ELR (cell line): Measurements from ENCODE around the gene HHAT.
A peak's percentile ranks its signal among the peaks of the same experiment; 100 is the strongest.

ENCODE experiments used
- DNase-seq: peaks from one replicate; pipeline ENCODE4 v3.0.0-alpha.2; 2015; ENCODE audit warnings: low read depth

HHAT gene

GRCh38 chr1:210600421-210601159 is 271.9 kb downstream of the HHAT start:
- DNase-seq, result peak; percentile 18

- DNase-seq, result no peak
Measured at GRCh38 chr1:210603123-210603522, 274.4 kb downstream of the HHAT start.

- no peak for DNase-seq
Measured at GRCh38 chr1:210605099-210605498, 276.4 kb downstream of the HHAT start.

DNA sequence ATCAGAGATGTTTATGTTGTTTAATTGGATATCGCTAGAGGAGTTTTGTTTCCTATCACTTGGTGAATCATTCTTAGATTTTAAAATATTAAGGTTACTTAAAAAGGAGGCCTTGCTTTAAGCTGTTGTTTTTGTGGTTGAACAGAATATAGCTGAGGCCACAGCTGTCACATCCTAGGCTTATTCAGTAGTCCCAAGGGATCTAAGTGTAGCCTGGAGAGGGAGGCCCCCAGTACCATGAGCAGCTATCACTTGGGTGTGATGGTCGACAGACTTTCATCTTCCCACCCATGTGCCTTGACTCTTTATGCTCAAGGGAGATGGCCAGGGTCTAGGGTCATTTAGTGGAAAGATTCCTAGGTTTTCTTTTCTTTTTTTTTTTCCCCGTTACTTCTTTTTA is 278.7 kb downstream of the HHAT start:
- no peak for DNase-seq

DNA sequence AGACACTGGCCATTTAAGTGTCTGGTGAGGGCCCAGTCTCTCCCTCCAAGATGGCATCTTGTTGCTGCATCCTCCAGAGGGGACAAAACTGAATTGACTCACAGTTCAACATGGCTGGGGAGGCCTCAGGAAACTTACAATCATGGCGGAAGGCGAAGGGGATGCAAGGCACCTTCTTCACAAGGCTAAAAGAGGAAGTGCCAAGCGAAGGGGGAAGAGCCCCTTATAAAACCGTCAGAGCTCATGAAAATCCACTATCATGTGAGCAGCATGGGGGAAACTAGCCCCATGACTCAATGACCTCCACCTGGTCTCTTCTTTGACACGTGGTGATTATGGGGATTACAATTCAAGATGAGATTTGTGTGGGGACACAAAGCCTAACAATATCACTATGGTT is 280.1 kb downstream of the HHAT start:
- DNase-seq, result no peak

DNA sequence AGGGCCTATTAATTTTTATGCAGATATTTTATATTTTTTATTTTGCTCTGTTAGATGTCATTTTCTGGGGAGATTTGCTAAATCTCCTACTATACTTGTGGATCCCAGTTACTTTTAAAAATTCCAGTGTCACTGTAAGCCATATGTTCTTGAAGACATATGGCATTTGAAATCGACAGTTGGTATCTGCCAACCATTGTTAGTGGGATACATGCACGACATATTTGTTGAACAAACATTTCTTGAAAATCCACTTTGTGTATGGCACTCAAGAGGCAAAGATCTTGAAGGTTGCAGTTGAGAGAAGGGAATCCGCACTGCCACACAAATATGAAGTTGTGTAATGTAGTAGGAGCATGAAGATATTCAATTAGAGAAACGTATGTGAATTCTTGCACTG is 287.7 kb downstream of the HHAT start:
- DNase-seq, result no peak

DNA sequence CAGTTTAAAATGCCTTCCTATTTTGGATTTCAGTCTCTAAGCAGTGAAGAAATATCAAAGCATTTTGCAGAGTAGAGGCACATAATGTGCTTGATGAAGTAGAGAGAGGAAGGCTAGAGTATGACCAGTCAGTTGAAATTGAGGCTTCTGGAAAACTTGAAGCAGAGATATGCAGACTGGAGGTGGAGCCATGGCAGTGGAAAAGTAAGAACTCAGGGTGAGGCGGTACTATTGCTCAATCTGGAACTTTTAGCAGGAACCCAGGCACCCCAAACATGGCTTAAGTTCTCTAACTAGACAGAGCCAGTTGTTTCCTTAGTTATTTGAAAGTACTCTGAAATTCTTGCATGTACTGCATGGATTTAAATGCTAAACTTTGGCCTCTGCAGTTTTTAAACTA is 288.6 kb downstream of the HHAT start:
- no peak for DNase-seq

GRCh38 chr1:210618369-210618768 is 289.7 kb downstream of the HHAT start:
- no peak for DNase-seq

- DNase-seq, result no peak
Measured at GRCh38 chr1:210620867-210621488, 292.3 kb downstream of the HHAT start.

- DNase-seq, result no peak
Measured at GRCh38 chr1:210621712-210622111, 293.0 kb downstream of the HHAT start.

- no peak for DNase-seq
Measured at GRCh38 chr1:210624722-210625121, 296.0 kb downstream of the HHAT start.

- DNase-seq, result no peak
Measured at GRCh38 chr1:210625715-210626114, 297.0 kb downstream of the HHAT start.

DNA sequence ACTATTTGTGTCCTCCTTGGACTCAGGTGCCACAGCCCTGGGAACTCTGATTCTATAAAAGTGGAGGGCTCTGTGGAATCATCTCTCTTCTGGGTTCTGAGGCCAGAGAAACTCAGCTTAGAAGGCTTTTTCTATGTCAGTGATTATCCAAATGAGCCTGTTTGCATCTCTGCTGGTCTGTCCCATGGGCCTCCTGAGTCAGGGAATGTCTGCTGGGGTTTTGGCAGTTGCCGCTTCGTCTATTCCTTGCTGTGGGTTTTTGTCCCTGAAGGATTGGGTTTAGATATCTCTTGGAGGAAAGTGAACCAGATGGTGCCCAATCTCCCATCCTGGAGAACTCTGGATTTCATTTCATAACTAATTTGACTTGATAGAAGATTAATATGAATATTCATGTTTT is 297.6 kb downstream of the HHAT start:
- no peak for DNase-seq

DNA sequence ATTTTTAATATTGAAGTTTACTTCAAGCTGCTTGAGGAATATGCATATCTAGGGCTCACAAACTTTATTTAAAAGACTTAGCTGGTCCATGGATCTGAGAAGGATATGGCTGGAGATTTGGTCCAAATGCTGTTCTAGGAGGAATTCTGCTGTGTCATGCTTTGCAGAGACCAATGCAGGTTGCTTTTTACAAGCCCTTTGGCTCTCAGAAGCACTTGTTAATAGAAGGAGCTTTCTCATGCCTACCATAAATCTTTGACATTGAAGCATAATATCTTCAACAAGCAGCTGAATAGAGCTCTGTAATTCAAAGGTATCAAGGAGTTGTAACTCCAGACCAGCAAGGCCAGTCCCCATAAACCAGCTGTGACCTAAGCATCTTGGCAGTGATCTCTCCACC is 299.1 kb downstream of the HHAT start:
- no peak for DNase-seq

GRCh38 chr1:210629276-210629675 is 300.6 kb downstream of the HHAT start:
- no peak for DNase-seq

- no peak for DNase-seq
Measured at GRCh38 chr1:210631399-210631798, 302.7 kb downstream of the HHAT start.

DNA sequence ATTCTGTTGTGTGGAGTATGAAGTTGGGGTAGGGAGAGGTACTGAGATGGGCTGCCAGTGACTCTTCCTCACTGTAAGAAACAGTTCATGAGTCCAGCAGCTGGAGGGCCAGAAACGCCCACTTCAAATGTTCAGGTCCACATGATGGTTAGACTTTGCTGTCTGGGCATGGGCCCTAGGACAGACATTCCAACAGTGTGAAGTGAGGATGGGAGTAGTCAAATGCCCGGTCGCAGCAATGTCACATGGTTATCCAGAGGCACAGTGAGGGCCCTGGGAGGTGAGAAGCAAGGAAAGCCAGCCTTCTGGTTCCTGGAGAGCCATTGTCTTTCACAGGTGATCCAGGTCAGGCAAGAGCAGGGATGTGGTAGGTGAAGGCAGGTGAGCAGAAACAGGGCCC is 304.4 kb downstream of the HHAT start:
- no peak for DNase-seq

GRCh38 chr1:210633636-210634035 is 304.9 kb downstream of the HHAT start:
- no peak for DNase-seq

- DNase-seq, result no peak
Measured at GRCh38 chr1:210635108-210635507, 306.4 kb downstream of the HHAT start.

DNA sequence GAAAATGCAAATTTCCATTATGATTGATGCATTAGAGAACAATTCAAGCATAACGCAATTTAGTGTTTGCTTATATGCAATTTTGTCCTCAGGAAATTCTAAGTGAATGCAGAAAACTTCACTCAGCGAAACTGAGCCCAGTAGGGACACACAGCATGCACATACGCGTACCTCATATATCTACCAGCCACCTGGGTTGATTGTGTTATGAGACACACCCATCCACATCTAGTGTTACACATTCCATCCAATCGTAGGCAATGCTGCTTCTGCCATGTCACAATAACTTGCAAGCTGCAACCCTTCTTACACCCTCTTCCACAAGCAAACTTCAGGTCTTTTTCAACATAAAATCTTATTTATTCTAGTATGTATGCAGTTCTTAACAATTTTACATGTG is 312.9 kb downstream of the HHAT start:
- DNase-seq, result no peak

GRCh38 chr1:210645582-210646257 is 317.0 kb downstream of the HHAT start:
- no peak for DNase-seq

DNA sequence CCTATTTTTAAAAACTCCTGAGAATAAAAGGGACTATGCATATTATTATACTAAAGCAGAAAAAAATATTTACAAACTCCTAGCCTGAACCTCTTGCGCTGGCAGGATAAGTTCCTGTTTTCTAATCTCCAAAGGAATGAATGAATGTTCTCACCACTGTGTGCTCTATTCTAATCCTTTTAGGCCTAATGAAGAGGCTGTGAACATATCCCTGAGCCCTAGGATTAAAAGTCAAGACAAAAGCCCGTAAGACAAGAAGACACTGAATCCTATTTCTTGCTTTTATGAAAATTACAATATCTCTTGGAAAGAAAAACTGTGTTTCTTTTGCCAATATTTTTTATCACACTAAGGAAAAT is 317.5 kb downstream of the HHAT start:
- DNase-seq, result no peak
